AG10803 (cell line): ENCODE data around the gene ZNF827.

ENCODE experiments used
- DNase-seq: peaks from one replicate; pipeline ENCODE4 v3.0.0; 2010; ENCODE audit warnings: low read depth
- H3K4me3 ChIP-seq: 2 replicates; pipeline ENCODE4 v1.5.1; 2011; ENCODE audit warnings: mild to moderate bottlenecking, low read length, control low read depth
- CTCF ChIP-seq: conservative IDR thresholded peaks from 2 replicates; pipeline ENCODE4 v1.5.1; 2011; ENCODE audit warnings: mild to moderate bottlenecking, low read length, control low read depth, inconsistent platforms

Gene ZNF827

GRCh38 chr4:145722561-145722960 lies 216.1 kb downstream of the ZNF827 start:
- no peak for DNase-seq
- TF ChIP-seq CTCF = no peak
- H3K4me3 ChIP-seq = no peak overlapping the region

- no peak for TF ChIP-seq CTCF
- H3K4me3 ChIP-seq = no peak overlapping the region
- DNase-seq = no peak
Observed at GRCh38 chr4:145720656-145721055, 218.0 kb downstream of the ZNF827 start.

GRCh38 chr4:145719752-145720624 lies 218.6 kb downstream of the ZNF827 start:
- TF ChIP-seq CTCF = no peak
- no peak overlapping the region for H3K4me3 ChIP-seq
- no peak for DNase-seq

- no peak for DNase-seq
- TF ChIP-seq CTCF = no peak
- no peak overlapping the region for H3K4me3 ChIP-seq
Observed at GRCh38 chr4:145716661-145717200, 221.9 kb downstream of the ZNF827 start.

GRCh38 chr4:145716200-145716599 lies 222.4 kb downstream of the ZNF827 start:
- no peak overlapping the region for H3K4me3 ChIP-seq
- DNase-seq = peak; percentile 87
- no peak for TF ChIP-seq CTCF

GRCh38 chr4:145709843-145710242 lies 228.8 kb downstream of the ZNF827 start:
- peak; percentile 96 for DNase-seq
- no peak overlapping the region for H3K4me3 ChIP-seq
- peak; percentile 18; the same call in 1 of the 2 replicates for TF ChIP-seq CTCF

GRCh38 chr4:145709336-145709735 lies 229.3 kb downstream of the ZNF827 start:
- no peak for DNase-seq
- no peak for TF ChIP-seq CTCF
- H3K4me3 ChIP-seq = no peak overlapping the region
